PC-9 (cell line): ENCODE data around the gene ABLIM1.

Experiments
- CTCF ChIP-seq: fragments of 200-600 bp; sonication (generic); conservative IDR thresholded peaks from 2 replicates; pipeline ENCODE4 v1.6.1; 2017; ENCODE audit warnings: mixed run types, antibody characterized with exemption, mild to moderate bottlenecking, moderate library complexity
- EZH2 ChIP-seq: fragments of 200-600 bp; sonication (generic); IDR thresholded peaks from 2 replicates; pipeline ENCODE4 v1.8.0; 2017; ENCODE audit warnings: antibody characterized with exemption, low read depth

- TF ChIP-seq CTCF (no peak), EZH2 (no peak)
Measured at GRCh38 chr10:114402233-114402632, 255.8 kb downstream of the ABLIM1 start.
